IMR-90 (cell line): Measurements from ENCODE around the gene F12. TPM values are rescaled to one million over a fixed set of nuclear protein-coding genes. Genes with fewer than 3 reads are reported as not detected.

ENCODE experiments used
- ATAC-seq: fragments of 200-7000 bp; cut with Tn5 transposase; 2 replicates; pipeline ENCODE4 v1.9.1; 2020; ENCODE audit warnings: low read depth, mild to moderate bottlenecking, moderate library complexity
- BruUV-seq: library from RNA; stranded (reverse); fragments of 400-500 nt; replicated peaks from 2 replicates; lab custom pipeline; 2021; lab: Mats Ljungman, UMichigan
- CTCF ChIA-PET: fragments of 300-600 bp; formaldehyde crosslinking; extraction: SDS; loops from one replicate; lab custom pipeline; 2021; ENCODE audit warnings: antibody characterized with exemption; lab: Yijun Ruan, JAX
- POLR2A ChIA-PET: fragments of 300-600 bp; sonication (Branson Sonifier 250); formaldehyde crosslinking; loops from one replicate; lab custom pipeline; 2022; ENCODE audit warnings: antibody characterized with exemption; ENCODE audit not compliant: unreplicated experiment; lab: Charles Lee
- DNase-seq: peaks from one replicate; pipeline ENCODE4 v3.0.0; 2013
- H2AFZ ChIP-seq: replicated peaks from 2 replicates; pipeline ENCODE3; 2013; ENCODE audit warnings: low read length, mild to moderate bottlenecking; ENCODE audit not compliant: poor library complexity
- H2AK5ac ChIP-seq: 2 replicates; pipeline ENCODE4 v1.6.1; 2013; ENCODE audit warnings: low read depth, low read length, inconsistent platforms
- H2AK9ac ChIP-seq: replicated peaks from 2 replicates; pipeline ENCODE3; 2013; ENCODE audit warnings: mild to moderate bottlenecking, low read depth, low read length, moderate library complexity; ENCODE audit not compliant: poor library complexity
- H2BK120ac ChIP-seq: 2 replicates; pipeline ENCODE4 v1.6.1; 2013; ENCODE audit warnings: low read depth, low read length, inconsistent platforms
- H2BK15ac ChIP-seq: 3 replicates; pipeline ENCODE4 v1.6.1; 2013; ENCODE audit warnings: low read depth, low read length, inconsistent platforms
- H2BK20ac ChIP-seq: 2 replicates; pipeline ENCODE4 v1.6.1; 2013; ENCODE audit warnings: low read depth, mild to moderate bottlenecking, inconsistent platforms, low read length, moderate library complexity
- H2BK5ac ChIP-seq: 2 replicates; pipeline ENCODE4 v1.6.1; 2013; ENCODE audit warnings: mild to moderate bottlenecking, low read depth, low read length, inconsistent platforms; ENCODE audit not compliant: poor library complexity, severe bottlenecking
- H3K14ac ChIP-seq: replicated peaks from 2 replicates; pipeline ENCODE4 v1.6.1; 2013; ENCODE audit warnings: low read depth, low read length, inconsistent platforms
- H3K18ac ChIP-seq: 2 replicates; pipeline ENCODE4 v1.6.1; 2013; ENCODE audit warnings: low read depth, low read length, control low read depth
- H3K23ac ChIP-seq: 2 replicates; pipeline ENCODE4 v1.6.1; 2013; ENCODE audit warnings: low read depth, low read length, inconsistent platforms
- H3K27ac ChIP-seq: 2 replicates; pipeline ENCODE4 v1.5.1; 2013; ENCODE audit warnings: mild to moderate bottlenecking, control low read depth, low read length; ENCODE audit not compliant: insufficient read depth
- H3K27me3 ChIP-seq: 2 replicates; pipeline ENCODE4 v1.6.1; 2013; ENCODE audit warnings: low read length; ENCODE audit not compliant: control insufficient read depth, insufficient read depth
- H3K36me3 ChIP-seq: 2 replicates; pipeline ENCODE4 v1.6.1; 2013; ENCODE audit warnings: low read length, mixed read lengths; ENCODE audit not compliant: control insufficient read depth, insufficient read depth
- H3K4ac ChIP-seq: 2 replicates; pipeline ENCODE4 v1.6.1; 2013; ENCODE audit warnings: low read depth, low read length, inconsistent platforms
- H3K4me1 ChIP-seq: 2 replicates; pipeline ENCODE4 v1.6.1; 2013; ENCODE audit warnings: low read length, mixed read lengths; ENCODE audit not compliant: control insufficient read depth, insufficient read depth
- H3K4me2 ChIP-seq: 2 replicates; pipeline ENCODE4 v1.6.1; 2013; ENCODE audit warnings: low read depth, mild to moderate bottlenecking, control low read depth, low read length, moderate library complexity
- H3K4me3 ChIP-seq: 2 replicates; pipeline ENCODE4 v1.5.1; 2013; ENCODE audit warnings: low read depth, mild to moderate bottlenecking, control low read depth, low read length, moderate library complexity; ENCODE audit not compliant: insufficient read depth
- H3K56ac ChIP-seq: 2 replicates; pipeline ENCODE4 v1.6.1; 2013; ENCODE audit warnings: low read length, inconsistent platforms; ENCODE audit not compliant: insufficient read depth; ENCODE audit errors: extremely low read depth
- H3K79me1 ChIP-seq, 2 experiments: 2 replicates each; pipeline ENCODE4 v1.6.1; 2013; ENCODE audit warnings: low read length in 2 of 2, inconsistent platforms in 1 of 2, low read depth in 1 of 2
- H3K9ac ChIP-seq: 2 replicates; pipeline ENCODE4 v1.6.1; 2013; ENCODE audit warnings: low read depth, low read length, control low read depth
- H3K9me1 ChIP-seq: 2 replicates; pipeline ENCODE4 v1.6.1; 2013; ENCODE audit warnings: low read length, inconsistent platforms; ENCODE audit not compliant: insufficient read depth
- H3K9me3 ChIP-seq: 2 replicates; pipeline ENCODE4 v1.6.1; 2013; ENCODE audit warnings: low read length; ENCODE audit not compliant: control insufficient read depth, insufficient read depth
- H4K20me1 ChIP-seq: 2 replicates; pipeline ENCODE4 v1.6.1; 2013; ENCODE audit warnings: low read length, inconsistent platforms; ENCODE audit not compliant: insufficient read depth
- H4K5ac ChIP-seq: 2 replicates; pipeline ENCODE4 v1.6.1; 2013; ENCODE audit warnings: mild to moderate bottlenecking, low read depth, low read length, control low read depth
- H4K8ac ChIP-seq, 2 experiments: 2 replicates each; pipeline ENCODE4 v1.6.1; 2013; ENCODE audit warnings: low read depth in 2 of 2, low read length in 2 of 2, control low read depth in 1 of 2, inconsistent platforms in 1 of 2
- H4K91ac ChIP-seq: 2 replicates; pipeline ENCODE4 v1.6.1; 2013; ENCODE audit warnings: low read depth, low read length, inconsistent platforms; ENCODE audit not compliant: insufficient read depth
- CTCF ChIP-seq: conservative IDR thresholded peaks from 2 replicates; pipeline ENCODE4 v1.5.1; 2012; ENCODE audit warnings: mild to moderate bottlenecking, low read depth, low read length, improper control_type of control experiment
- FOS ChIP-seq: fragments of 150-350 bp; IDR thresholded peaks from 2 replicates; pipeline ENCODE4 v1.6.1; 2016; ENCODE audit warnings: low read depth, low read length
- NFE2L2 ChIP-seq: fragments of 150-350 bp; IDR thresholded peaks from 2 replicates; pipeline ENCODE4 v1.6.1; 2016; ENCODE audit warnings: low read depth, mild to moderate bottlenecking, low read length
- RCOR1 ChIP-seq: IDR thresholded peaks from 2 replicates; pipeline ENCODE4 v1.6.1; 2012; ENCODE audit warnings: mild to moderate bottlenecking, low read length, improper control_type of control experiment; ENCODE audit not compliant: insufficient replicate concordance
- RFX5 ChIP-seq: IDR thresholded peaks from 2 replicates; pipeline ENCODE4 v1.8.0; 2012; ENCODE audit warnings: low read depth, mild to moderate bottlenecking, low read length, moderate library complexity
- SMC3 ChIP-seq: fragments of 150-350 bp; IDR thresholded peaks from 2 replicates; pipeline ENCODE4 v1.6.1; 2016; ENCODE audit warnings: low read depth, mild to moderate bottlenecking, antibody characterized with exemption, low read length, moderate library complexity
- WGBS, 2 experiments: methylation state at CpG; one replicate each; pipeline versions ENCODE4 v1.1.5 to v1.1.7; 2013; ENCODE audit warnings: missing lambda C conversion rate in 2 of 2; ENCODE audit not compliant: insufficient read length in 1 of 2; ENCODE audit errors: extremely low coverage in 2 of 2; 5-methylcytosine and 5-hydroxymethylcytosine counted together
- dilution Hi-C: fragments of 300-500 bp; cut with HindIII; formaldehyde crosslinking; loops from one replicate; pipeline ENCODE4 v1.14.3; 2018; ENCODE audit warnings: low sequenced_read_pairs; ENCODE audit not compliant: unreplicated experiment
- in situ Hi-C: fragments of 300-500 bp; cut with MboI; formaldehyde crosslinking; loops from 3 replicates; pipeline ENCODE4 v1.14.3; 2019; ENCODE audit warnings: low sequenced_read_pairs, inconsistent platforms, mixed read lengths
- intact Hi-C: fragments of 100-400 bp; cut with micrococcal nuclease; formaldehyde crosslinking; loops from 2 replicates; pipeline ENCODE4 v1.10.0; 2022
- polyA plus RNA-seq, 3 experiments: library from polyadenylated mRNA; depleted of rRNA; stranded (reverse); fragments of >200 nt; gene quantifications; 2 replicates each; pipeline ENCODE4 v1.2.3, GENCODE V29; 2012; ENCODE audit warnings: low replicate concordance in 1 of 3
- total RNA-seq: library from RNA; depleted of rRNA; stranded (reverse); fragments of >200 nt; gene quantifications from 2 replicates; pipeline ENCODE4 v1.2.3, GENCODE V29; 2012
- TF ChIP-seq, protein P1 (sequence below): fragments of 150-350 bp; IDR thresholded peaks from 2 replicates; pipeline ENCODE4 v1.6.1; 2017; ENCODE audit warnings: mild to moderate bottlenecking, antibody characterized with exemption, low read length, low read depth

The F12 gene
- total and polyA plus RNA-seq, 2 of the 4 experiments (the other 2 are of a cell fraction), result 0.36 to 1.2 TPM

DNA sequence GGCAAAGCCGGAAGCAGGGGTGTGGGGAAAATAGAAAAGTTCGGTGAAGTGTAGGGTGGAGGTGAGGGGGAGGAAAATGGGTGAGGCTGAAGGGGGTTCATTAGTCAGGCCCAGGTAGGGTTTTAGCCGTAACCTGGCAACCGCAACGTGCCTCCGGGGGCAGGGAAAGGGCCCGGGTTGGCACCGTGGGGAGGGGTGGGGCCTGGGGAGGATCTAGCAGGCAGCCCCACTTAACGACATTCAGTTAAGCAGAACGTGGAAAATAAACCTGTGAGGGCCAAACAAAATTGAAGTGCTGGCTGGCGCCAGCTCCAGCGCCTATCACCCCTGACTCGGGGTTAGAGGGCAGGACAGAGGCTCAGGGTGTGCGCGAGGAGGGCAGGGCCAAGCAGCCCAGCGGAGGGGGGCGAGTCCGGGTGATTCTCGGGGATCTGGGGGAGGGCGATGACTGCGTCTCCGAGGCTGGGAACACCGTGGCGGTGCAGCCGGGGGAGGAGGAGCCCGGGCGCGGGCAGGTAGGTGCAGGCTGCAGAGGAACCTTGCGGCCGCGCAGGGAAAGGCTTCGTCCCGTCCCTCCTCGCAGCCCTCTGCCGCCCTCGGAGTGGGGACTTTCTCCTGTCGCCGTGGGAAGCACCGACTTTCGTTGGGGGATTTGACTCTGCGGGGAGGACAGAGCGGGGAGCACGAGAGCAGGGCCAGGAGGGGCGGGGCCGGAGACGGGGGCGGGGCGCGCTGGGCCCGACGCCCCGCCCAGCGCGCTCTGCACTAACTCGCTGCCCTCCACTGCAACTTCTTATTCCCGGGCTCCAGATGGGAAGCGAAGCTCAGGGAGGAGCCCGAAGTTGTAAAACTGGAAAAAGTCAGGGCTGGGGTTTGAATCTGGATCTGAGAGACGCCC is 46.5 kb downstream of the F12 start:
- Histone ChIP-seq H3K79me1 (no peaks in the 10 kb centered on the region), H3K36me3 (no peaks in the 10 kb centered on the region), H2BK15ac (no peak overlapping the region), H4K91ac (no peak overlapping the region), H3K4me3 (peak overlapping the region; percentile 54), H3K56ac (no peak overlapping the region), H3K23ac (no peak overlapping the region), H2AFZ (peak overlapping the region; percentile 97), H3K18ac (no peak overlapping the region), H2AK9ac (peak overlapping the region; percentile 25), H4K5ac (no peak overlapping the region), H3K27ac (no peak overlapping the region), H3K14ac (no peak overlapping the region), H3K9ac (no peak overlapping the region), H4K8ac (peak overlapping the region in 1 of 2 experiments; percentile 29; a peak in 1 of 4 replicates), H3K4me1 (peaks cover 9% of the 10 kb centered on the region; the same call in 1 of the 2 replicates), H3K4ac (no peak overlapping the region), H2AK5ac (no peak overlapping the region), H4K20me1 (no peaks in the 10 kb centered on the region), H3K4me2 (peak overlapping the region; percentile 94), H2BK5ac (no peak overlapping the region), H2BK20ac (no peak overlapping the region), H3K9me3 (no peaks in the 10 kb centered on the region), H2BK120ac (no peak overlapping the region), H3K27me3 (peaks cover 19% of the 10 kb centered on the region), H3K9me1 (no peaks in the 10 kb centered on the region)
- 25 to 100% methylated on average over 2 to 17 of the region's 59 CpGs for WGBS, 2 experiments
- ChIA-PET POLR2A (no interaction called here), CTCF (no interaction called here)
- peak; percentile 63 for ATAC-seq
- dilution Hi-C loops (no loop called here), in situ Hi-C loops (no loop called here), intact Hi-C loops (no loop called here)
- no peak for DNase-seq
- no TSS peak for BruUV-seq
- TF ChIP-seq RFX5 (no peak), CTCF (no peak), FOS (no peak), RCOR1 (no peak), NFE2L2 (no peak), SMC3 (no peak)
- TF ChIP-seq, protein P1, sequence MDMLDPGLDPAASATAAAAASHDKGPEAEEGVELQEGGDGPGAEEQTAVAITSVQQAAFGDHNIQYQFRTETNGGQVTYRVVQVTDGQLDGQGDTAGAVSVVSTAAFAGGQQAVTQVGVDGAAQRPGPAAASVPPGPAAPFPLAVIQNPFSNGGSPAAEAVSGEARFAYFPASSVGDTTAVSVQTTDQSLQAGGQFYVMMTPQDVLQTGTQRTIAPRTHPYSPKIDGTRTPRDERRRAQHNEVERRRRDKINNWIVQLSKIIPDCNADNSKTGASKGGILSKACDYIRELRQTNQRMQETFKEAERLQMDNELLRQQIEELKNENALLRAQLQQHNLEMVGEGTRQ, result no peak
